ENCODE data around the gene LPIN1. TPM values are rescaled to one million over a fixed set of nuclear protein-coding genes. Genes with fewer than 3 reads are reported as not detected.

LPIN1 gene
- total and polyA plus RNA-seq, 2 of the 13 experiments (the other 11 are each of a cell fraction or from before 2014, with no cell fraction given): 9.7 to 19.4 TPM

DNA sequence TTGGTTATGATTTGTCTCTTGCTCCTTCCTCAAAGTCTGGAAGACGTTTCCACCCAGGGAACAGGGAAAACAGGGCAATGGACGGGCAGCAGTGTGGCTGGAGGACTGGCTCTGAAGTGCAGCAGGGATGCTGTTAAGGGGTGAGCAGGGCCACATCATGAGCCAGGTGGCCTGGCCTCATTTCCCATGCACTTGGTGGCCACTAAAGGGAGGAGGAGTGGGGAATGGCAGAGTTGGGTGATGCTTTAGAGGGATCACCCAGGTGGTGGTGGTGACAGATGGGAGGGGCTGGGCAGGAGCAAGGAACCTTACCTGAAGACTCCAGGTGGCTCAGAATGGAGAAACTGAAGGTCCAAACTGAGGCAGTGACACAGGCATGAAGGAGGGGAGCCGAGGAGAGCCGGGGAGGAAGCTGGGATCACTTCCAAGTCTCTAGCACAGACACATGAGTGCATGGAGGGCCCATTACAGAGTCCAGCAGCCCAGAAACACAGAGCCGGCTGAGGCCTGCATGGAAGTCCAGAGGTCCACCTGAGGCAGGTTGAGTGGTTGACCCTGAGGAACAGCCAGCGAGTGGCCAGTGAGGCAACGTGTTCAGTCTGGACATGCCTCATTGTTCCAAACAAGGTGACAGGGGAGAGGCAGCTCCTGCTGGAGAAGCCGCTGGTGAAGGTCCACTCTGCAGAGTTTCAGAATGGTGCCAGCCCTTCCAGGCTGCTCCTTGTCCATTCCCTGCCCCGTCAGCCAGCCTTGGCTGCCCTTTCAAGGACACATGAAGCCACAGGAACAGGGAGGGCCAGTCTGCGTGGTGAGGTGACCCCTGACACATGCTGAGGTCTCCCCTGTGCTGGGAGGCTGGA, 91.7 kb downstream of the LPIN1 start (continued):
- TF ChIP-seq ZNF569 (CRISPR knock-in tag; IDR thresholded peaks at IDR 0.05; ENCODE audit: borderline replicate concordance): no peak
- no peak for TF ChIP-seq POLR2G (IDR thresholded peaks at IDR 0.05; ENCODE audit: low read depth, low read length)
- no peak for TF ChIP-seq ZNF30 (CRISPR knock-in tag; IDR thresholded peaks at IDR 0.05)
- TF ChIP-seq, protein P1, sequence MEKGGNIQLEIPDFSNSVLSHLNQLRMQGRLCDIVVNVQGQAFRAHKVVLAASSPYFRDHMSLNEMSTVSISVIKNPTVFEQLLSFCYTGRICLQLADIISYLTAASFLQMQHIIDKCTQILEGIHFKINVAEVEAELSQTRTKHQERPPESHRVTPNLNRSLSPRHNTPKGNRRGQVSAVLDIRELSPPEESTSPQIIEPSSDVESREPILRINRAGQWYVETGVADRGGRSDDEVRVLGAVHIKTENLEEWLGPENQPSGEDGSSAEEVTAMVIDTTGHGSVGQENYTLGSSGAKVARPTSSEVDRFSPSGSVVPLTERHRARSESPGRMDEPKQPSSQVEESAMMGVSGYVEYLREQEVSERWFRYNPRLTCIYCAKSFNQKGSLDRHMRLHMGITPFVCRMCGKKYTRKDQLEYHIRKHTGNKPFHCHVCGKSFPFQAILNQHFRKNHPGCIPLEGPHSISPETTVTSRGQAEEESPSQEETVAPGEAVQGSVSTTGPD (CRISPR knock-in tag; IDR thresholded peaks at IDR 0.05): no peak
- no peak for TF ChIP-seq SRF (IDR thresholded peaks at IDR 0.05; ENCODE audit: low read depth, low read length)
- no peak for TF ChIP-seq ASH2L (IDR thresholded peaks at IDR 0.05; ENCODE audit: insufficient read length, low read depth, low read length)
- no peak for TF ChIP-seq ZNF253 (CRISPR knock-in tag; IDR thresholded peaks at IDR 0.05; ENCODE audit: borderline replicate concordance)
- no peak for TF ChIP-seq FOXM1 (CRISPR knock-in tag; IDR thresholded peaks at IDR 0.05)
- TF ChIP-seq ZNF430 (CRISPR knock-in tag; IDR thresholded peaks at IDR 0.05): no peak
- TF ChIP-seq POLR2AphosphoS5 (IDR thresholded peaks at IDR 0.05; ENCODE audit: low read depth, low read length): no peak
- TF ChIP-seq ZNF121 (CRISPR knock-in tag; IDR thresholded peaks at IDR 0.05): no peak
- no peak for TF ChIP-seq ZNF34 (CRISPR knock-in tag; IDR thresholded peaks at IDR 0.05; ENCODE audit: borderline replicate concordance)
- no peak for TF ChIP-seq ZNF766 (CRISPR knock-in tag; IDR thresholded peaks at IDR 0.05; ENCODE audit: borderline replicate concordance)
- TF ChIP-seq ZNF546 (CRISPR knock-in tag; conservative IDR thresholded peaks at IDR 0.05): no peak
- TF ChIP-seq, protein P2, sequence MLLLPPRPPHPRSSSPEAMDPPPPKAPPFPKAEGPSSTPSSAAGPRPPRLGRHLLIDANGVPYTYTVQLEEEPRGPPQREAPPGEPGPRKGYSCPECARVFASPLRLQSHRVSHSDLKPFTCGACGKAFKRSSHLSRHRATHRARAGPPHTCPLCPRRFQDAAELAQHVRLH (CRISPR knock-in tag; IDR thresholded peaks at IDR 0.05; ENCODE audit: borderline replicate concordance, low read depth): no peak
- TF ChIP-seq SOX6 (IDR thresholded peaks at IDR 0.05): no peak
- TF ChIP-seq SOX6 (CRISPR knock-in tag; IDR thresholded peaks at IDR 0.05): peak; percentile 21; the same call in 1 of the 2 replicates
- no peak for TF ChIP-seq MTA3 (CRISPR knock-in tag; IDR thresholded peaks at IDR 0.05)
- TF ChIP-seq, protein P3, sequence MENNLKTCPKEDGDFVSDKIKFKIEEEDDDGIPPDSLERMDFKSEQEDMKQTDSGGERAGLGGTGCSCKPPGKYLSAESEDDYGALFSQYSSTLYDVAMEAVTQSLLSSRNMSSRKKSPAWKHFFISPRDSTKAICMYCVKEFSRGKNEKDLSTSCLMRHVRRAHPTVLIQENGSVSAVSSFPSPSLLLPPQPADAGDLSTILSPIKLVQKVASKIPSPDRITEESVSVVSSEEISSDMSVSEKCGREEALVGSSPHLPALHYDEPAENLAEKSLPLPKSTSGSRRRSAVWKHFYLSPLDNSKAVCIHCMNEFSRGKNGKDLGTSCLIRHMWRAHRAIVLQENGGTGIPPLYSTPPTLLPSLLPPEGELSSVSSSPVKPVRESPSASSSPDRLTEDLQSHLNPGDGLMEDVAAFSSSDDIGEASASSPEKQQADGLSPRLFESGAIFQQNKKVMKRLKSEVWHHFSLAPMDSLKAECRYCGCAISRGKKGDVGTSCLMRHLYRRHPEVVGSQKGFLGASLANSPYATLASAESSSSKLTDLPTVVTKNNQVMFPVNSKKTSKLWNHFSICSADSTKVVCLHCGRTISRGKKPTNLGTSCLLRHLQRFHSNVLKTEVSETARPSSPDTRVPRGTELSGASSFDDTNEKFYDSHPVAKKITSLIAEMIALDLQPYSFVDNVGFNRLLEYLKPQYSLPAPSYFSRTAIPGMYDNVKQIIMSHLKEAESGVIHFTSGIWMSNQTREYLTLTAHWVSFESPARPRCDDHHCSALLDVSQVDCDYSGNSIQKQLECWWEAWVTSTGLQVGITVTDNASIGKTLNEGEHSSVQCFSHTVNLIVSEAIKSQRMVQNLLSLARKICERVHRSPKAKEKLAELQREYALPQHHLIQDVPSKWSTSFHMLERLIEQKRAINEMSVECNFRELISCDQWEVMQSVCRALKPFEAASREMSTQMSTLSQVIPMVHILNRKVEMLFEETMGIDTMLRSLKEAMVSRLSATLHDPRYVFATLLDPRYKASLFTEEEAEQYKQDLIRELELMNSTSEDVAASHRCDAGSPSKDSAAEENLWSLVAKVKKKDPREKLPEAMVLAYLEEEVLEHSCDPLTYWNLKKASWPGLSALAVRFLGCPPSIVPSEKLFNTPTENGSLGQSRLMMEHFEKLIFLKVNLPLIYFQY (CRISPR knock-in tag; IDR thresholded peaks at IDR 0.05; ENCODE audit: borderline replicate concordance): no peak
- no peak for TF ChIP-seq ZNF296 (CRISPR knock-in tag; conservative IDR thresholded peaks at IDR 0.05)
- no peak for TF ChIP-seq NR2F2 (IDR thresholded peaks at IDR 0.05; ENCODE audit: borderline replicate concordance, low read depth)
